Gastroesophageal sphincter (tissue), 4 donors: Measurements from ENCODE around the gene LAMB4. TPM values are rescaled to one million over a fixed set of nuclear protein-coding genes. Genes with fewer than 3 reads are reported as not detected.
"Not testable (repeated sequence)": the region's sequence is repeated elsewhere in the genome, so short reads cannot be mapped to it uniquely, and the experiment has no call there.

Source experiments
- ATAC-seq: fragments of 150-250 bp; one replicate; pipeline ENCODE4 v1.9.1; 2016; ENCODE audit warnings: mild to moderate bottlenecking, moderate library complexity
- H3K27ac ChIP-seq, 4 donors: fragments of 200-600 bp; sonication (generic) in 3 of 4; 1 replicate in 3 of 4; 2 replicates in 1 of 4; pipeline ENCODE4 v1.5.1; 2016 to 2019
- H3K27me3 ChIP-seq: fragments of 200-600 bp; sonication (generic); one replicate; pipeline ENCODE4 v1.5.1; 2019
- H3K36me3 ChIP-seq, 2 donors: fragments of 200-600 bp; sonication (generic); one replicate each; pipeline ENCODE4 v1.5.1; 2019; ENCODE audit warnings: control low read depth in 1 of 2
- H3K4me1 ChIP-seq, 3 donors: fragments of 200-600 bp; sonication (generic); 1 replicate in 2 of 3; 2 replicates in 1 of 3; pipeline ENCODE4 v1.5.1; 2016 to 2019; ENCODE audit warnings: control low read depth in 2 of 3
- H3K4me3 ChIP-seq, 2 donors: fragments of 200-600 bp; sonication (generic); one replicate each; pipeline ENCODE4 v1.5.1; 2019; ENCODE audit warnings: mild to moderate bottlenecking in 1 of 2, moderate library complexity in 1 of 2
- H3K9me3 ChIP-seq, 3 donors: fragments of 200-600 bp; sonication (generic); one replicate each; pipeline ENCODE4 v1.5.1; 2017 to 2019; ENCODE audit warnings: control low read depth in 2 of 3
- EP300 ChIP-seq: sonication (generic); formaldehyde crosslinking; IDR thresholded peaks from one replicate; pipeline ENCODE4 v1.6.1; 2017; ENCODE audit warnings: antibody characterized with exemption, mild to moderate bottlenecking
- POLR2A ChIP-seq, 2 donors: fragments of 450-650 bp; IDR thresholded peaks; one replicate each; pipeline ENCODE4 v1.6.1; 2017; ENCODE audit warnings: antibody characterized with exemption in 2 of 2, mild to moderate bottlenecking in 2 of 2, moderate library complexity in 1 of 2
- POLR2AphosphoS5 ChIP-seq: sonication (generic); formaldehyde crosslinking; IDR thresholded peaks from one replicate; pipeline ENCODE4 v1.6.1; 2017; ENCODE audit warnings: antibody characterized with exemption
- WGBS, 2 donors: methylation state at CpG; one replicate each; pipeline ENCODE4 v1.1.5; 2018; ENCODE audit warnings: low coverage in 1 of 2; 5-methylcytosine and 5-hydroxymethylcytosine counted together
- total RNA-seq, 4 donors: library from RNA; depleted of rRNA; stranded (reverse); fragments of >200 nt; gene quantifications; one replicate each; pipeline ENCODE4 v1.1.0, GENCODE V29; 2016
- TF ChIP-seq, protein P1 (sequence below), 4 experiments: fragments of 200-600 bp in 2 of 4; fragments of 450-650 bp in 2 of 4; sonication (generic) in 1 of 4; IDR thresholded peaks; one replicate each; pipeline ENCODE4 v1.5.1; 2017 to 2019; ENCODE audit warnings: antibody characterized with exemption in 4 of 4, mild to moderate bottlenecking in 2 of 4, moderate library complexity in 2 of 4

Gene LAMB4
- total RNA-seq, 4 donors from 2014 or later = 0.23 to 0.82 TPM; not detected in 2

DNA sequence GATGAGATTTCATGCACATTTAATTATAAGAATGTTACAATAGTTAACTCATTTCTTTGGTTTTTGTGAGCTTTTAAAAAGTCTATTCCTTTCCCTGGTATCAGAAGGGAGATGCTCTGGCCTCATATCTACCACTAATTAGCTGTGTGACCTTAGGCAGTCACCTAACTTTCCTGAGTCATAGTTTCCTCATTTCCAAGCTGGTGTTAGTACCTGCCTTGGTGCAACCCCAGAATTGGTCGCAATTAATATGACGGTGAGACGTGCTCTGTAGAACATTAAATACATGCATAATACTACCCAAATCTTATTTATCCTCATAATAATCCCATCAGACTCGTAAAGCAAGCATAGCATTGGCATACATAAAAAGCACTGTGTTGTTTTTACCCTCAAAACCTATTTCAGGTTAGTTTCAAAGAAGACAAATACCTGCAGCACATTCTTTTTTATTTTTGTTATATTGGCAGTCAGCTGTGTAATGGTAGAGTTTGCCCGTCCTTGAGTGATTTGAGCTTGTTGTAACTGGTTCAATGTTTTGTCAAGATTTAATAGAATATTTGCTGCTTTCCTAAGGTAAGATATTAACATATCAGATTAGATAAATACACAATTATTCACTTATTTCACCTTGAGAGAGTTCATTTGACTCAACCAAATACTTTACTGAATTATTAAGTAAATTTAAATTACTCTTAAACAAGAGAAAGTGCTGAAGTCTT is 96.2 kb downstream of the LAMB4 start:
- Histone ChIP-seq H3K27me3 (no peaks in the 10 kb centered on the region), H3K4me1 (peaks cover 0 to 7% (median 0%) of the 10 kb centered on the region in 3 donors), H3K4me3 (no peak overlapping the region), H3K36me3 (no peaks in the 10 kb centered on the region), H3K9me3 (no peaks in the 10 kb centered on the region), H3K27ac (no peak overlapping the region)
- TF ChIP-seq EP300 = no peak
- TF ChIP-seq, protein P1, sequence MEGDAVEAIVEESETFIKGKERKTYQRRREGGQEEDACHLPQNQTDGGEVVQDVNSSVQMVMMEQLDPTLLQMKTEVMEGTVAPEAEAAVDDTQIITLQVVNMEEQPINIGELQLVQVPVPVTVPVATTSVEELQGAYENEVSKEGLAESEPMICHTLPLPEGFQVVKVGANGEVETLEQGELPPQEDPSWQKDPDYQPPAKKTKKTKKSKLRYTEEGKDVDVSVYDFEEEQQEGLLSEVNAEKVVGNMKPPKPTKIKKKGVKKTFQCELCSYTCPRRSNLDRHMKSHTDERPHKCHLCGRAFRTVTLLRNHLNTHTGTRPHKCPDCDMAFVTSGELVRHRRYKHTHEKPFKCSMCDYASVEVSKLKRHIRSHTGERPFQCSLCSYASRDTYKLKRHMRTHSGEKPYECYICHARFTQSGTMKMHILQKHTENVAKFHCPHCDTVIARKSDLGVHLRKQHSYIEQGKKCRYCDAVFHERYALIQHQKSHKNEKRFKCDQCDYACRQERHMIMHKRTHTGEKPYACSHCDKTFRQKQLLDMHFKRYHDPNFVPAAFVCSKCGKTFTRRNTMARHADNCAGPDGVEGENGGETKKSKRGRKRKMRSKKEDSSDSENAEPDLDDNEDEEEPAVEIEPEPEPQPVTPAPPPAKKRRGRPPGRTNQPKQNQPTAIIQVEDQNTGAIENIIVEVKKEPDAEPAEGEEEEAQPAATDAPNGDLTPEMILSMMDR (IDR thresholded peaks at IDR 0.05) = no peak
- TF ChIP-seq POLR2A (IDR thresholded peaks at IDR 0.05) = no peak
- no peak for TF ChIP-seq POLR2AphosphoS5
- ATAC-seq = no peak
- WGBS, 2 donors = 90 to 100% methylated on average over 4 to 5 of the region's 5 CpGs

DNA sequence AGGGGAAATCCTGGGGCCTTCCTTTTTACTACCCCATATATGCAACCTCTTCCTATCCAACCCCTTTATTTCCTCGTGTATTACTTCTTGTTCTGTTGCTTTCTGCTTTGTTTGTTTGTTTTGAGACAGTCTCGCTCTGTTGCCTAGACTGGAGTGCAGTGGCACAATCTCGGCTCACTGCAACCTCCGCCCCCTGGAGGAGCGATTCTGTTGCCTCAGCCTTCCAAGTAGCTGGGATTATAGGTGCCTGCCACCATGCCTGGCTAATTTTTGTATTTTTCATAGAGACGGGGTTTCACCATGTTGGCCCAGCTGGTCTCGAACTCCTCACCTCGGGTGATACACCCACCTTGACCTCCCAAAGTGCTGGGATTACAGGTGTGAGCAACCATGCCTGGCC is 96.9 kb downstream of the LAMB4 start:
- 87 to 92% methylated on average over 5 to 7 of the region's 8 CpGs for WGBS, 2 donors

DNA sequence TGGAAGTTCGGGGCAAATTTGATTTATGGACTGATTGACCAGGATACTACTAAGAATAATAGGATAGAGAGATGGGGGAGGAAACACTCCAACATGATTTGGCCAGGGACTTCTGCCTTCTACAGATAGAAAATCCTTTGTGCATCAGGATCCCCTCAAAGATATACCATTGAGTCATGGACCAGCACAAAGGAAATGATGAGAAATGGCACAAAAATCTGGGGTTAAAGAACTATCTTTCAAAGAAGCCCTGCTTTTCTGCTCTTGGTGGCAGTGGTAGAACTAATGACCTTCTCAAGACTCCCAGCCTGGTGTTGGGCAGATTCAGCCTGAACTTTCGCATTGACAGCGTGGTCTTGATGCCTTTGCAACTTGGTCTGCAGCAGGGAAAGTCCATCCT is 99.6 kb downstream of the LAMB4 start:
- H3K27ac ChIP-seq = no peak overlapping the region
- no peak for ATAC-seq
- H3K4me3 ChIP-seq = no peak overlapping the region
- TF ChIP-seq POLR2A (IDR thresholded peaks at IDR 0.05) (no peak), EP300 (no peak), POLR2AphosphoS5 (no peak)
- TF ChIP-seq, protein P1 (IDR thresholded peaks at IDR 0.05) = no peak
- H3K36me3 ChIP-seq = no peaks in the 10 kb centered on the region
- H3K9me3 ChIP-seq = no peaks in the 10 kb centered on the region
- H3K27me3 ChIP-seq = no peaks in the 10 kb centered on the region
- peaks cover 0 to 8% (median 0%) of the 10 kb centered on the region in 3 donors for H3K4me1 ChIP-seq
- WGBS, 2 donors = 88 to 89% methylated on average over 2 to 3 of the region's 3 CpGs

More for the DNA sequence above, 96.9 kb downstream of the LAMB4 start:
- not testable (repeated sequence) for ATAC-seq, H3K36me3 ChIP-seq, H3K9me3 ChIP-seq, H3K27me3 ChIP-seq, H3K4me1 ChIP-seq, H3K4me3 ChIP-seq, H3K27ac ChIP-seq

DNA sequence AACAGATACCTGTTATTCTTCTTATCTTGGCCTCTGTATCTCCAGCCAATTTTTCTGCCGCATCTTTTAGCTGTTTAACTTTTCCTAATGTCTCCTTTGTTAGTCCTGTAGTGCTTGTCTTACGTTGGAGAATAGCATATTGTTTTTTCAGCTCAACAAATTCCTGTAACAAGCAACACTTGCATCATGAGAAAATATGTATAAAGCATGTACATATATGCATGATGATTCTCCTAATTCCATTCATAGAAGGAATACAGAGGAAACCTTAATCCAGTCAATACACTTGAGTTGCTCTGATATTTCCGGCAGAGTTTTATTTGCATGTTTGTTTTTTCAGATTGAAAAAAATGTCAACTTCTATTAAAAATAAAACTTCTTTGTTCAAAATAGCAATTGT is 101.1 kb downstream of the LAMB4 start:
- TF ChIP-seq POLR2AphosphoS5 (no peak), POLR2A (IDR thresholded peaks at IDR 0.05) (no peak), EP300 (no peak)
- TF ChIP-seq, protein P1 (IDR thresholded peaks at IDR 0.05) = no peak
- no peak for ATAC-seq
- Histone ChIP-seq H3K9me3 (no peaks in the 10 kb centered on the region), H3K27ac (no peak overlapping the region), H3K27me3 (no peaks in the 10 kb centered on the region), H3K4me1 (peaks cover 0 to 19% (median 0%) of the 10 kb centered on the region in 3 donors), H3K4me3 (no peak overlapping the region), H3K36me3 (no peaks in the 10 kb centered on the region)
- 90 to 100% methylated on average over 1 to 3 of the region's 3 CpGs for WGBS, 2 donors

DNA sequence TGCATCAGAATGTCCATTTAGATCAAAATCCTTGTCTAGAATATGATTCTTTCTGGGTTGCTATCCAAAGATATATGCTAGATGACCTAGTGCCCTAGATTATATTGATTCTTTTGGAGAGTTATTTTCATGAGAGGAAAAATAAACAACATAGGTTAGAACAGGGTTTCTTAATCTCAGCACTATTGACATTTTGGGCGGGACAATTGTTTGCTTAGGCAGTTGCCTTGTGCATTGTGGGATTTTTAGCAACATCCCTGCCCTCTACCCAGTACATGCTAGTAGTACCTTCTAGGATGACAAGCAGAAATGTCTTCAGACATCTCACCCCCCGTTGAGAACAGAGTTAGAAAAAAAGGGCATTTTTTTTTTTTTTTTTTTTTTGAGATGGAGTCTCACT is 102.0 kb downstream of the LAMB4 start:
- TF ChIP-seq POLR2AphosphoS5 (no peak), POLR2A (IDR thresholded peaks at IDR 0.05) (no peak), EP300 (no peak)
- TF ChIP-seq, protein P1 (IDR thresholded peaks at IDR 0.05) = no peak
- H3K9me3 ChIP-seq = no peaks in the 10 kb centered on the region
- H3K27me3 ChIP-seq = no peaks in the 10 kb centered on the region
- WGBS, 2 donors = 61 to 75% methylated on average over 2 of the region's 2 CpGs
- ATAC-seq = no peak
- no peak overlapping the region for H3K4me3 ChIP-seq
- H3K36me3 ChIP-seq = no peaks in the 10 kb centered on the region
- no peak overlapping the region for H3K27ac ChIP-seq
- peaks cover 0 to 28% (median 0%) of the 10 kb centered on the region in 3 donors for H3K4me1 ChIP-seq
